ENCODE results near the gene NLK.

DNA sequence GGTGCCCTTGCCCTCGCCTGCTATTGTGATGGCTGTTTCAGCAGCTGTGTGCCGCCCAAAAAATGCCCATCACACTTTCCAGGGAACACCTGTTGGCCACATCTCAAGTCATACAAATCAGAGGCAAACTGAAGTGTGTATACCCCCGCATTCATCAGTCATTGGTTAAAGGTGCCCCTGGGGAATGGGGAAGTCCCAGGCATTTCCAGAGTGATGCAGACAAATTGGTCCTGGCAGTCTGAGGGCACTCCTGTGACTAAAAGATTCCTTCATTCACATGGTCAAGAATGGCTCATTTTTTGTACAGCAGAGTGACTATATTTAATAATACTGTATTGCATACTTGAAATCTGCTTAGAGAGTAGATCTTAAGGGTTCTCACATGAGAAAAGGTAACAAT lies 173.6 kb downstream of the NLK start:
- TF ChIP-seq CTCF (IDR thresholded peaks at IDR 0.05) (no peak), EP300 (IDR thresholded peaks at IDR 0.05) (no peak)

Measured in upper lobe of left lung (tissue), 4 donors.